ENCODE measurements around the gene RYR1.
"Not testable (repeated sequence)": the region's sequence is repeated elsewhere in the genome, so short reads cannot be mapped to it uniquely, and the experiment has no call there.

DNA sequence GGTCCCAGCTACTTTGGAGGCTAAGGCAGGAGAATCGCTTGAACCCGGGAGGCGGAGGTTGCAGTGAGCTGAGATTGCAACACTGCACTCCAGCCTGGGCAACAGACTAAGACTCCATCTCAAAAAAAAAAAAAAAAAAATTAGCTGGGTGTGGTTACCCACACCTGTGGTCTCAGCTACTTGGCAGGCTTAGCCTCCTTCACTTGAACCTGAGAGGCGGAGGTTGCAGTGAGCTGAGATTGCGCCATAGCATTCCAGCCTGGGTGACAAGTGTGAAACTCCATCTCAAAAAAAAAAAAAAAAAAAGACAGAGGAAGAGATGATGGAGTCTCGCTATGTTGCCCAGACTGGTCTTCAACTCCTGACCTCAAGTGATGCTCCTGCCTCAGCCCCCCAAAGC is 145.8 kb downstream of the RYR1 start:
- TF ChIP-seq POLR2A (IDR thresholded peaks at IDR 0.05) = not testable (repeated sequence)
- TF ChIP-seq, protein P1, sequence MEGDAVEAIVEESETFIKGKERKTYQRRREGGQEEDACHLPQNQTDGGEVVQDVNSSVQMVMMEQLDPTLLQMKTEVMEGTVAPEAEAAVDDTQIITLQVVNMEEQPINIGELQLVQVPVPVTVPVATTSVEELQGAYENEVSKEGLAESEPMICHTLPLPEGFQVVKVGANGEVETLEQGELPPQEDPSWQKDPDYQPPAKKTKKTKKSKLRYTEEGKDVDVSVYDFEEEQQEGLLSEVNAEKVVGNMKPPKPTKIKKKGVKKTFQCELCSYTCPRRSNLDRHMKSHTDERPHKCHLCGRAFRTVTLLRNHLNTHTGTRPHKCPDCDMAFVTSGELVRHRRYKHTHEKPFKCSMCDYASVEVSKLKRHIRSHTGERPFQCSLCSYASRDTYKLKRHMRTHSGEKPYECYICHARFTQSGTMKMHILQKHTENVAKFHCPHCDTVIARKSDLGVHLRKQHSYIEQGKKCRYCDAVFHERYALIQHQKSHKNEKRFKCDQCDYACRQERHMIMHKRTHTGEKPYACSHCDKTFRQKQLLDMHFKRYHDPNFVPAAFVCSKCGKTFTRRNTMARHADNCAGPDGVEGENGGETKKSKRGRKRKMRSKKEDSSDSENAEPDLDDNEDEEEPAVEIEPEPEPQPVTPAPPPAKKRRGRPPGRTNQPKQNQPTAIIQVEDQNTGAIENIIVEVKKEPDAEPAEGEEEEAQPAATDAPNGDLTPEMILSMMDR (IDR thresholded peaks at IDR 0.05) = not testable (repeated sequence)

Data from gastroesophageal sphincter (tissue), 3 donors.